Heart left ventricle (tissue), 13 donors: ENCODE results near the gene BCAS1.

Experiments
- POLR2A ChIP-seq, 2 donors: fragments of 450-650 bp; IDR thresholded peaks; one replicate each; pipeline ENCODE4 v1.6.1; 2017; ENCODE audit warnings: antibody characterized with exemption in 2 of 2, mild to moderate bottlenecking in 2 of 2, moderate library complexity in 2 of 2
- TF ChIP-seq, protein P1 (sequence below), 12 donors: fragments of 200-600 bp; sonication (generic) in 4 of 12; IDR thresholded peaks; one replicate each; pipeline versions ENCODE4 v1.5.0 to v1.8.0; 2018 to 2022; ENCODE audit warnings: antibody characterized with exemption in 12 of 12, mild to moderate bottlenecking in 5 of 12
- donor health status: ischemic (EF 13 %, LVEDD 7.1; RV severe dilation, severe dysfunction).
- donor health status: DM: no; HTN: yes; CAD: no.
- donor health status: DM: no; HTN: no; CAD: no.
- donor health status: ischemic (EF 25% LVEDD 6.9; RV normal size, moderate dysfunction).
- donor health status: ischemic (EF 25% LVEDD 5.7; RV mildly dilated, moderate dysfunction).
- donor health status: ischemic (EF 35%, LVEDD 5.7; RV mildly dilated, moderate dysfunction).
- donor health status: nonischemic (EF 11% LVEDD 7.7; RV severe dilation, severe dysfunction).
- donor health status: DM: yes; HTN: yes; CAD: no.
- donor health status: PGD.
- donor health status: ischemic (EF 29% LVEDD 5.4; RV normal size, mild dysfunction).
- donor health status: nonischemic (EF 23%, LVEDD 6.1; RV moderate dilation, normal function).

- TF ChIP-seq, protein P1, sequence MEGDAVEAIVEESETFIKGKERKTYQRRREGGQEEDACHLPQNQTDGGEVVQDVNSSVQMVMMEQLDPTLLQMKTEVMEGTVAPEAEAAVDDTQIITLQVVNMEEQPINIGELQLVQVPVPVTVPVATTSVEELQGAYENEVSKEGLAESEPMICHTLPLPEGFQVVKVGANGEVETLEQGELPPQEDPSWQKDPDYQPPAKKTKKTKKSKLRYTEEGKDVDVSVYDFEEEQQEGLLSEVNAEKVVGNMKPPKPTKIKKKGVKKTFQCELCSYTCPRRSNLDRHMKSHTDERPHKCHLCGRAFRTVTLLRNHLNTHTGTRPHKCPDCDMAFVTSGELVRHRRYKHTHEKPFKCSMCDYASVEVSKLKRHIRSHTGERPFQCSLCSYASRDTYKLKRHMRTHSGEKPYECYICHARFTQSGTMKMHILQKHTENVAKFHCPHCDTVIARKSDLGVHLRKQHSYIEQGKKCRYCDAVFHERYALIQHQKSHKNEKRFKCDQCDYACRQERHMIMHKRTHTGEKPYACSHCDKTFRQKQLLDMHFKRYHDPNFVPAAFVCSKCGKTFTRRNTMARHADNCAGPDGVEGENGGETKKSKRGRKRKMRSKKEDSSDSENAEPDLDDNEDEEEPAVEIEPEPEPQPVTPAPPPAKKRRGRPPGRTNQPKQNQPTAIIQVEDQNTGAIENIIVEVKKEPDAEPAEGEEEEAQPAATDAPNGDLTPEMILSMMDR (IDR thresholded peaks at IDR 0.05), result no peak
- no peak for TF ChIP-seq POLR2A (IDR thresholded peaks at IDR 0.05)
These were observed 172.4 kb downstream of the BCAS1 start for GRCh38 chr20:53897884-53898555.
